ENCODE data around the gene SLC49A3. TPM values are rescaled to one million over a fixed set of nuclear protein-coding genes. Genes with fewer than 3 reads are reported as not detected.

Gene SLC49A3
- total RNA-seq, 3 donors from 2014 or later, result 14.4 to 22.3 (median 18.3) TPM

DNA sequence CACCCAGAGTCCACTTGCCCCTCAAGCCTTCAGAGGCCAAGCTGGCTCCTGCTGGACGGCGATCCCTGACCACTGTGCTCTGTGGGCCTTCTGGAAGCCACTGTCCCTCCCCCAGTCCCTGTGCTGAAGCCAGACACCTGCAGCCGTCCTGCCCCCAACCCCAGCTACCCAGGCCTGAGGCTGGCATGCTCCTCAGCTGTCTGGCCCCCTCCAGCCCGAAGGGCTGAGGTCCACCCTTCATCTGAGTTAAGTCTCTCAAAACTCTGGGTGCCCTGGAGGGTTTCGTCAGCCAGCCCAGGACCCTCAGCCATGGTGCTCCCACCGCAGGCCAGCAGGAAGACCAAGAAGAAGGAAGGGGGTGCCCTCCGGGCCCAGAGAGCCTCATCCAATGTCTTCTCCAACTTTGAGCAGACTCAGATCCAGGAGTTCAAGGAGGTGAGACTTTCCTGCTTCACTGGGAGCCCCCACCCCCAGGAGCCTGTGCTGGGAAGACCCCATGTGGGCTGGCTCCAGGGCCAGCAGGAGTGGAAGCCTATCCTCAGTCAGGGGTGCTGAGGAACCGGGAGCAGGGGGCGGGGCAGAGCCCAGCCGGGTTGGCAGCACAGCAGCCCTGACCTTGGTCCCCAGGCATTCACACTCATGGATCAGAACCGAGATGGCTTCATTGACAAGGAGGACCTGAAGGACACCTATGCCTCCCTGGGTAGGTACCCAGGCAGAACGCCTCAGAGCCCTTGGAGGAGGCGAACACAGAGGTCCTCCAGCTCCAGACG, 10.4 kb downstream of the SLC49A3 start:
- intact Hi-C loops (cut with DNase I; ENCODE audit: low total_unique reads), result loop anchor here (10.0 kb wide), 1 partner anchor 316 kb away; the partner anchor contains the start of gene SLC26A1
- Histone ChIP-seq H3K4me3 (no peak overlapping the region), H3K36me3 (no peaks in the 10 kb centered on the region), H3K4me1 (peaks cover 19 to 25% of the 10 kb centered on the region in 2 donors), H3K9me3 (no peaks in the 10 kb centered on the region), H3K27me3 (no peaks in the 10 kb centered on the region), H3K27ac (no peak overlapping the region)
- TF ChIP-seq POLR2AphosphoS5 (IDR thresholded peaks at IDR 0.05), result no peak
- no peak for TF ChIP-seq POLR2A (IDR thresholded peaks at IDR 0.05)
- TF ChIP-seq, protein P1, sequence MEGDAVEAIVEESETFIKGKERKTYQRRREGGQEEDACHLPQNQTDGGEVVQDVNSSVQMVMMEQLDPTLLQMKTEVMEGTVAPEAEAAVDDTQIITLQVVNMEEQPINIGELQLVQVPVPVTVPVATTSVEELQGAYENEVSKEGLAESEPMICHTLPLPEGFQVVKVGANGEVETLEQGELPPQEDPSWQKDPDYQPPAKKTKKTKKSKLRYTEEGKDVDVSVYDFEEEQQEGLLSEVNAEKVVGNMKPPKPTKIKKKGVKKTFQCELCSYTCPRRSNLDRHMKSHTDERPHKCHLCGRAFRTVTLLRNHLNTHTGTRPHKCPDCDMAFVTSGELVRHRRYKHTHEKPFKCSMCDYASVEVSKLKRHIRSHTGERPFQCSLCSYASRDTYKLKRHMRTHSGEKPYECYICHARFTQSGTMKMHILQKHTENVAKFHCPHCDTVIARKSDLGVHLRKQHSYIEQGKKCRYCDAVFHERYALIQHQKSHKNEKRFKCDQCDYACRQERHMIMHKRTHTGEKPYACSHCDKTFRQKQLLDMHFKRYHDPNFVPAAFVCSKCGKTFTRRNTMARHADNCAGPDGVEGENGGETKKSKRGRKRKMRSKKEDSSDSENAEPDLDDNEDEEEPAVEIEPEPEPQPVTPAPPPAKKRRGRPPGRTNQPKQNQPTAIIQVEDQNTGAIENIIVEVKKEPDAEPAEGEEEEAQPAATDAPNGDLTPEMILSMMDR (IDR thresholded peaks at IDR 0.05), result no peak
- DNase-seq (ENCODE audit: low spot score in 2 of 2), result no peak

DNA sequence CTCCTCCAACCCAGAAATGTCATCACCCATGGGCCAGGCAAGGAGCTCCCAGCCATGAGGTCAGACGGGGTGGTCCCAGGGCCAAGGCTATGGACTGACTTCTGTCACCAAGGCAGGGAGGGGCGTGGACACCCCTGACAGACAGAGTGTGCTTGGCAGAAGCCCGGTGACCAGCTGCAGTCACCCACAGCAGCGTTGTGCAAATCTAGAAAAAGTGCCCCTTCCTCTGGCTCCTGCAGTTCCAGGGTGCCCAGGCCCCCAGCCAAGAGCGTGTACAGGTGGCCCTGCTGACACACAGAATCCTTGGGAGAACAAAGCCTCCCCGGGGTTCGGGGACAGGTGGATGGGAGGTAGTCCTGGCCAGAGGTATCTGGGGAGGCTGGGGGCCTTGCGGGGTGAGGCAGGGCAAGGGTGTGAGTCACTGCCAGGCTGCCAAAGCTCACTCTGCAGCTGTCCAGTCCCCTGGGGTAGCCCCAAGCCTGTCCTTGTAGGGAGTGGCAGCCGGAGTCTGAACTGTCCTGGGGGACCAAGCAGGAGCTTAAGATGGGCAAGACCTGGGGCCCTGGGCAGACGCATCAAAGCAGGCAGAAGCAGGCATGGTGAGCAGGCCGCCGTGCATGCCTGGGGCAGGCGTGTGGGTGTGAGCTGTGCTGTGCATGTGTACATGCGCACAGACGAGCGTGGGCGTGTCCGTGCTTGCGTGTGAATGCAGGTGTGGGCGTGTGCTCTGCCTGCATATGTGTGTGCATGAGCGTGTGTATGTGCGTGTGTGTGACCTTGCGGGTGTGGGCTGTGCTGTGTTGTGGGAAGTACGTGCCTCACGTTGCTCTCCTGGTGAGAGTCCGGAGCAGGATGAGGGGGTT, 11.3 kb downstream of the SLC49A3 start:
- Histone ChIP-seq H3K4me1 (peaks cover 19 to 33% of the 10 kb centered on the region in 2 donors), H3K36me3 (no peaks in the 10 kb centered on the region), H3K27ac (no peak overlapping the region), H3K4me3 (no peak overlapping the region), H3K27me3 (no peaks in the 10 kb centered on the region), H3K9me3 (no peaks in the 10 kb centered on the region)
- no peak for TF ChIP-seq POLR2AphosphoS5 (IDR thresholded peaks at IDR 0.05)
- TF ChIP-seq POLR2A (IDR thresholded peaks at IDR 0.05), result no peak
- TF ChIP-seq, protein P1 (IDR thresholded peaks at IDR 0.05), result no peak
- intact Hi-C loops (cut with DNase I; ENCODE audit: low total_unique reads), result loop anchor here (10.0 kb wide), 1 partner anchor 317 kb away; the partner anchor contains the start of gene SLC26A1
- DNase-seq (ENCODE audit: low spot score in 2 of 2), result no peak

DNA sequence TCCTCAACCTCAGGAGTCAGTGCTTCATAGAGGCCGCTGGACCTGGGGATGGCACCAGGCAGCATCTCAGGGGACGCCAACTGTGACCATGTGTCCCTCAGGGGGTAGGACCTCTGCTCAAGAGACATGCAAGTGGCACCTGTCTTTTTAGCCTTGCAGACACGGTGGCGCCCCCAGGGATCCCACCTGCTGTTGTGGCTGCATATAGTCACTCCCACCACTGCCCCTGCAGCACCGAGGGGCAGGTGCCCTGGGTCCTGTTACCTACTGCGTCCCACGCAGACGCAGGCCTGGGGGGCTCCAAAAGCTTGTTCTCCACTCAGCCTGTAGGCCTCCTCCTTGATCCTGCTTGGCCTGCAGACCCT, 12.1 kb downstream of the SLC49A3 start:
- Histone ChIP-seq H3K4me1 (peaks cover 19 to 33% of the 10 kb centered on the region in 2 donors), H3K9me3 (no peaks in the 10 kb centered on the region), H3K27ac (no peak overlapping the region), H3K36me3 (no peaks in the 10 kb centered on the region), H3K27me3 (no peaks in the 10 kb centered on the region), H3K4me3 (no peak overlapping the region)
- TF ChIP-seq POLR2AphosphoS5 (IDR thresholded peaks at IDR 0.05) (no peak), POLR2A (IDR thresholded peaks at IDR 0.05) (no peak)
- TF ChIP-seq, protein P1 (IDR thresholded peaks at IDR 0.05), result no peak
- intact Hi-C loops (cut with DNase I; ENCODE audit: low total_unique reads), result loop anchor here (10.0 kb wide), 1 partner anchor 318 kb away; the partner anchor contains the start of gene SLC26A1
- no peak for DNase-seq (ENCODE audit: low spot score in 2 of 2)

DNA sequence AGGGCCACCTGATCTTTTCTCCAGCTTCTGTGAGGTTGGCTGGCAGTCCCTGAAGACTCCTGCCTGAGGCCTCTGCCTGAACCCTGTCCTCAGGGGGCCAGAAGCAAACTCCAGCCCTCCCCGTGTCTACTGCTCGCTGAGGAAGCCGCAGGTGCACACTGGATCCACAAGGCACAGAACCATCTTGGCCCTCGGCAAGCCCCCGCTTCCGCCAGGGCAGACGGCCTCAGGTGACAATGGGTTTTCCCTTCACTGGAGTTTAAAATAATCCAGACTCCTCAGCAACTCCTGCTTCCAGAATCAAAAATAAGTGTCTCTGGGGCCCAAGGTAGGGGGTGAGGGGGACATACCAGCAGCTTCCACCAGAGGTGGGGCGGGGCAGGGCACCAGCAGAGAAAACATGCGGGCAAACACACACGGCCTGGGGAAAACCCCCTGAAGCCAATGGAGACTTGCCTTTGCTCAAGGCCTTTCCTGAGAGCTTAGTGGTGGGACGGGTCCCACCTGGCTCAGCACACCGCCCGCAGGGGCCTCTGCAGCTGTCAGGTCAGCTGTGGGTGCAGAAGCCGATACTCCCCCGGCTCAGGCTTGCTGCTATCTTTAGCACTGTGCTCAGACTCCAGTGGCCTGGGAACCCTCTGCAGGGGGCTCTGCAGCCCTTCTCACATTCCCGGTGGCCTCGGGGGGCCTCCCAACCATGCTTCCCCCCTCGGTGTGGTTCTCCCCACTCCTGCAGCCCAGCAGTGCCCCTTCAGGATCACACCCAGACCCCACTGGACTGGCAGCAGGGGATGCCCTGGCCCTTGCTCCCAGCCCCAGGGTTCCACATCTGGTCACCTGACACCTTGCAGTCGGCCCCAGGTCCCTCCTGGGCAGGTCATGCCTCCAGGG, 12.7 kb downstream of the SLC49A3 start:
- Histone ChIP-seq H3K4me1 (peaks cover 19 to 33% of the 10 kb centered on the region in 2 donors), H3K9me3 (no peaks in the 10 kb centered on the region), H3K27ac (no peak overlapping the region), H3K4me3 (no peak overlapping the region), H3K36me3 (no peaks in the 10 kb centered on the region), H3K27me3 (no peaks in the 10 kb centered on the region)
- intact Hi-C loops (cut with DNase I; ENCODE audit: low total_unique reads), result loop anchor here (10.0 kb wide), 1 partner anchor 319 kb away; the partner anchor contains the start of gene SLC26A1
- TF ChIP-seq, protein P1 (IDR thresholded peaks at IDR 0.05), result no peak
- TF ChIP-seq POLR2AphosphoS5 (IDR thresholded peaks at IDR 0.05) (no peak), POLR2A (IDR thresholded peaks at IDR 0.05) (no peak)
- DNase-seq (ENCODE audit: low spot score in 2 of 2), result no peak

All from breast epithelium (tissue), 4 donors.